H4 (cell line): Measurements from ENCODE around the gene FGF11. TPM values are rescaled to one million over a fixed set of nuclear protein-coding genes. Genes with fewer than 3 reads are reported as not detected.

Experiments used
- DNase-seq: peaks from one replicate; pipeline ENCODE4 v3.0.0-alpha.2; 2015; ENCODE audit warnings: low spot score
- total RNA-seq: library from RNA; depleted of rRNA; stranded (reverse); fragments of >200 nt; shearing (Covaris generic); gene quantifications from 2 replicates; pipeline ENCODE4 v1.2.3, GENCODE V29; 2014; rRNA removed

Gene FGF11
- total RNA-seq = not detected in 2 replicates

- no peak for DNase-seq
Measured at GRCh38 chr17:7439462-7440112, at the start of gene FGF11. FGF11 (plus strand) TSS chr17:7439512; CDS start chr17:7439621, 109 bp downstream.

DNA sequence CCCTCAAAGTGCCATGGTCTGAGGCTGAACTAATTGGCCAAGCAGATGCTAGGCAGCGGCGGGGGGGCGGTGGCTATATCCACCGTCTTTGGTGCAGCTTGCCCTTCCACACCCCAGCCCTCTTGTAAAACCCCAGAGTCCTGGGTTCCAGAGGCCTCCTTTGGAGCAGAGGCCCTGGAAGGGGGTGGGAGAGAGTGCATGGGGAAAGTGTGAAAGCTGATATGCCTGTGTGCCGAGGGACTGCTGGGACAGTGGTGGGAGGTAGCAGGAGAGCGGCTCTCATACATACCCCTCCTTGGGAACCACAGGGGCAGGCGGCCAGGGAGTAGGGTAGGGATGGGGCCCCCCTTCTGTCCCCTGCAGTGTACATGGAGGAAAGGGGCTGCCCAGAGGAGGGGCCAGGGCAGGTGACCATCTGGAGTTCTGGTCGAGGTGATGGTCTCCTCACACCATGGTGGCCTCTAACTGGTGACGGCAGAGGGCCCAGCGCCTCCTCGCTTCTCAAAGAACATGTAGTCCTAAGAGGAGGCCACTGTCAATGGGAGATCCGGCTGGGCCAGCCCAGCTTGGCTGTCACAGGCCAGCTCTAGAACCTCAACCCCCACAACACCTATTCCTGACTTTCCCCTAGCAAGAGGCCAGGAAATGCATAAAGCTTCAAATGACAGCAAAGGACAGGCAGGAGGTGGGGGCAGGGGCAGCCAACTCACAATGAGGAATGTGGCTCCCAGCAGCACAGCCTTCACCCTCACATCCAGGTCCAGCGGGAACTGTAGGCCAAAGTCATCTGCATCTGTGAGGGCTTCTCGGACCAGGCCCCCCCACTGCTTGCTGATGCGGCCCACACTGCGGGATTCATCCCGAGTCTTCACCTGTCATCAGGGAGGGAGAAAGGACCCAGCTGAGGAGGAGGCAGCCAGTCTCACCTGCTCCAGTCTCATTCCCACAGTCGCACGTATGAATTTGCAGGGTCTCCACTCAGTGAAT is 49.1 kb upstream of the FGF11 start:
- DNase-seq = no peak

DNA sequence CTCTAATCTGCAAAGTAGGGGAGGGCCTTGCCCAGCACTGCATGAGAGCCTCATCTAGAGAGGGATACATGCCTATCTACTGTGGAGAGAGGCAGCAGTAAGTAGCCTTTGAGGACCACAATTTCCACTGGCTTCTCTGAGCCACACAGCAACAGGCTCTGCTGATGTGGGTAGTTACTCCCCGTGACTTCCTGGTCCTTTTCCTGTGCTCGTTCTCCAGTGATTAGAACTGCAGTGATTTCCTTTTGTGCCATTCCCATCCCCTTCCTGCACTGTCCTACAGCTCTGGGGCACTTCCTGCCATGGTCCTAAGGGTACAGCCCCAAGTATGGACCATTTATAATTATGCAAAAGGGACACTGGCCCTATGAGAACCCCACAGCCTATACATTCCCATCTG is 48.0 kb upstream of the FGF11 start:
- no peak for DNase-seq

DNA sequence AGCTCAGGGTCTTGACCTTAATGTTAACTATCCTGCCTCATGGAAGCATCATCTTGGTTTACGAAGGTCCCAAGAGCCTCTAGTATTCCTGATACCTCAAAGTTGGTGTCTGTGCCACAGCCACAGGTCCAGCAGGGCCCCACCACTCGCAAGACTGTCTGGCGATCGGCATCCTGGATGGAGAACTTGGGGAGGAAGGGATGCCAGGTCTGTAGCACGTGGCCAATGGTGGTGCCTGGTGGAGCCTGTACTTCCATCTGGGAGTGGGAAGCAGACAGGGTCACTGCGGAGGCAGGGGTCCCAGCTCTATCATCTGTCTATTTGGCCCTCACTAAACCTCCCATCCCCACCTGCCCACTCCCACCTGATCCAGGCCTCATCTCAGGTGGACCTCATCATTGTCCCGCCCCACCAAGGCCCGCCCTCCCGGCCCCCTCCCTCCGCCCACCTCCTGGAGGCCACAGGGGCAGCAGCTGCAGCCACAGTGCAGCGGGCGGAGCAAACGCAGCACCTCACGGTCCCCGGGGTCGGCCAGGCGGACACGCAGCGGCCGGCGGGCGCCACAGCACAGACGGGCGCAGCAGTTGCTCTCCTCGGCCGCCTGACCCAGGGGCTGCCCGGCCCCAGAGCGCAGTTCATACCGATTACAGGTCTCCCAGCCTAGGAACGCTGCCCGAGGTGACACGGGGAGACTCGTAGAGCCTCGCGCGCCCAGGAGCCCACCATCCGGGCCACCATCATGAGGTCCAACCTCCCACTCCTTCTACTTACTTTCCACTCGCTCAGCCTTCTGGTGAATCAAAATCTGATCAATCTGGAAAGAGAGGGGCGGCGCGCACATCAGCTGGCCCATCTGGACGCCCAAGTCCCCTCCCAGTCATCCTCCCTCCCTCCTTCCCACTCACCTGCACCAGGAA is 46.4 kb upstream of the FGF11 start:
- DNase-seq = no peak

DNA sequence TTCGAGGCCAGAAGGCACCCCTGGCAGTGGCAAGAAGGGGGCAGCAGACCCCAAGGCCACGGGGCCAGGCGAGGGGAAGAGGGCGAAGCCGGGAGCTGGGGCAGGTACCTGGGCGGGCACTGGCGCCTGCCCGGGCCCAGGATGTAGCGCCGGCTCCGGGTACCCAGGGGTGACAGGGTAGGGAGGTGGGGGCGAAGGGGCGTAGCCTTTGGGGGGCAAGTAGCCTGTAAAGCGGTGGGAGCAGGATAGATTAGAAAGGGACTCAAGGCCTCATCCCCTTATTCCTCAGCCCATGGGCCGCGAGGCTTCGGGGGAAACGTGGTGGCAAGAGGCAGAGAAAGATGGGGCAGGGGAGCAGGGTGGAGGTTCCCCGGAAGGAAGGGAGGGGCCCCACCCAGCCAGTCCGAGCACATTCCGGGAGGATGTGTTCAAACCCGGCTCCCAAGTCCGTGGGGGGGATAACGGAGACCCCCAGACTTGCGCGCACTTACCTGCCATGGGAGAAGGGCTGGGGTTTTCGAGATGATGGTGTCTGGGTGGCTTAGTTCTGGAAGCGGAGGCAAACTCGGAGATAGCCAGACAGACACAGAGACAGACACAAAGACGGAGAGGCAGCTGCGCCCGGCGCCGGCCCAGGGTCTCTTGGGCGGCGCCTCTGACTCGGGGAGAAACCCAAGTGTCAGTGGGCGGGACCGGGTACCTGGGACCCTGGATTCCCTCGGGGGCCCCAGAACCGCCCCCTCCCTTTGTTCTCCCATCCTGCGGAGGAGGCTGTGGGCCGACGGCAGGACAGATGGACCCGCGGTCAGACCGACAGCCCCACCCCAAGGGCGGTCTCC is 45.5 kb upstream of the FGF11 start:
- DNase-seq = no peak

DNA sequence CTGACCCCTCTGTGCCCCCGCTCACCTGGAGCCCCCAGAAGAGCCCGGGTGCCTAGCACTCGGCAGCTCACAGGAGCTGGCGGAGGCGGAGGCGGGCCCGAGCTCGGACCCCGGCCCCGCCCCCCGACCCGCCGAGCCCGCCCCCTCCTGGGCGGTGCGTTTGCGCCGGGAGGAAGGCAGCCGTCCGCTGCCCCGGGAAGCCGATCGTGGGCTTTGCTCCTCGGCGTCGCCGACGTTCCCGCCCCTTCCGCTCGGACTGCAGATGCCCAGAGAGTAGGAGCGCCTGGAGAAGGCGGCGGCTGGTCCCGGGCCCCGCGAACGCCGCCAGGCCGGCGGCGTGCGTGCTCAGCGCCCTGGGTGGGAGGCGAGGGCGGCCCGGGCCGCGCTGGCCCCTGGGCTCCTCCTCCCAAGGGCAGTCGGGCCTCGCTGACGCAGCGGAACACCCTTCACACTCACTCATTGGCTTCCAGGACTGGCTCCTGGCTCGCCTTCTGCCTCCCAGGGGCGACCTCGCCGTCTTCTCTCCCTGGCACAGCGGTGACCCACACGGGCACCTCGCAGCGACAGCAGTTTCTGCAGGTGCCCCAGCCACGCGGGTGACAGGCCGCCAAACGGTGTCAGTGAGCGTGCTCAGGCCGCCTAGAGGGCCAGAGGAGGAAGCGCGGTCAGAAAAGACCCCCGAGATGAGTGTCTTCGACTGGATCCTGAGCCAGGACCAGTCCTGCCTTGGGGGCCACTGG is 44.7 kb upstream of the FGF11 start, which contains the start of gene PLSCR3:
Gene PLSCR3 (minus strand): TSS at position 74 of the 740 bp plus-strand sequence. CDS start 415 bp downstream, outside the sequence.
- peak; percentile 59 for DNase-seq

GRCh38 chr17:7396147-7396546 is 43.2 kb upstream of the FGF11 start:
- no peak for DNase-seq

GRCh38 chr17:7398612-7399011 is 40.7 kb upstream of the FGF11 start:
- no peak for DNase-seq

DNA sequence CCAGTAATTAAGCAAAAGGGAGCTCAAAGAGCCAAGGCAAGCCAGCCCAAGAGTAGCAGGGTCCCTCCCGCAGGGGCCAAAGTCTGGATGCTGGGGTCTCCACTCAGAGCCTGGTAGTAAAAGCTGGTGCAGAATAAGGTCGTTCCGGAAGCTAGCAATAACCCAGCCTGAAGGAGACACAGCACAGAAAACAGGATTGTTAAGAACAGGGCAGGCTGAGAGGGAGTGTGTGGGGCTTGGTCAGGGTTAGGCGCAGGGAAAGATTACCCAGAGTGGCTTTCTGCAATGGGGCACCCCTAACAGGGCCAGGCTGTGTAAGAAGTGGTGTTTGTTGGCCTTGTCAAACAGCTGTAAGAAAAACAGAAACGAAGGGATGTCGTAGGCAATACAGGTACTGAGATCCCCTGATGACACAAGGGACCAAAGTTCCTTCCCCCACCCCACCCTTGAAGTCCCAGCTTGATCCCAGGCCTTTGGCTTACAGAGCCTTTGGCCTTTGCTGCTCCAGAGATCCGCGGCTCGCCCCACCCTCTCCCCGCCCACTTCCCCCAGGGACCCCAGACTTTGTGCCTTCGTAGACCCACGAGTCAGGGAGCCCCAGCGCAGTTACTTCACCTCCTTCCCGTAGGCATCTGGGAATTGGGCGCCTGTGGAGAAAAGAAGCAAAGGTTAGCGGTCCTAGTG is 36.1 kb upstream of the FGF11 start:
- DNase-seq = no peak

- no peak for DNase-seq
Measured at GRCh38 chr17:7403727-7403976, 35.7 kb upstream of the FGF11 start.

GRCh38 chr17:7403977-7404736 is 35.2 kb upstream of the FGF11 start, which contains the start of gene TMEM256:
TMEM256 (minus strand) TSS chr17:7404097; CDS start chr17:7404084, 13 bp downstream.
- DNase-seq = peak; percentile 96

DNA sequence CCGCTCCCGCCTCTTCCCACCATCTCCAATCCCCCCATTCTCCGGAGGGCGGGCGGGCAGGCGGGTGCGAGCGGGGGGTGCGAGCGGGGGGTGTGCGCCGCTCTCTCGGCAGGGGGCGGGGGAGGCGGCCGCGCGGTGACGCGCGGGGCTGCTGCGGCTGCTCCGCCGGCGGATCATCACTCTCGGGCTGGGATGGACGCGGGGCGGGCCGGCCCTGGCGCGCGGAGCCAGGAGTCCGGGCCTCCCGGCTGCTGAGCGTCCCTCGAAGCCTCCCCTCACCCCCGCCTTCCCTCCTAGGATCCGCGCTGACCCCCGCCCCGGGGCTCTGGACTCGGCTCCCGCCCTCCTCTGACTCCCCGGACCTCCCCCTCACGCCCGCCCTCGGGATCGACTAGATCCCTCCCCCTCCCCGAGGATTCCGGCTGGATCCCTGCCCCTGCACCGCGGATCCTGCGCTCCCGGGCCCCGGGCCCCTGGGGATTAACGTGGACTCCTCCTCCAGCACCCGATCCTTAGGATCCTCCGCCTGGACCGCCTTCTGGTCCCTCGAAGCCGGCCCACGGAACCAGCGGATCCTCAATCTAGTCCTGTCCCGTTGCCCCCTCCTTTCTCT is 34.5 kb upstream of the FGF11 start:
- no peak for DNase-seq

GRCh38 chr17:7405350-7406234 is 33.7 kb upstream of the FGF11 start:
- DNase-seq = no peak

GRCh38 chr17:7406235-7406825 is 33.0 kb upstream of the FGF11 start:
- DNase-seq = no peak

GRCh38 chr17:7407082-7407481 is 32.2 kb upstream of the FGF11 start:
- DNase-seq = no peak

GRCh38 chr17:7407485-7408251 is 31.6 kb upstream of the FGF11 start, which contains the start of gene NLGN2:
NLGN2 (plus strand) TSS chr17:7407845; CDS start chr17:7408256, 411 bp downstream.
- no peak for DNase-seq
